Calu3 (cell line): ENCODE results near the gene TSHZ1. TPM values are rescaled to one million over a fixed set of nuclear protein-coding genes. Genes with fewer than 3 reads are reported as not detected.

Experiments
- BruUV-seq: library from RNA; stranded (reverse); fragments of 400-500 nt; replicated peaks from 2 replicates; lab custom pipeline; 2021; lab: Mats Ljungman, UMichigan
- CTCF ChIA-PET: fragments of 300-600 bp; sonication (Branson Sonifier 250); formaldehyde crosslinking; loops from one replicate; lab custom pipeline; 2022; ENCODE audit warnings: antibody characterized with exemption; lab: Charles Lee
- DNase-seq: peaks from one replicate; pipeline ENCODE4 v3.0.0; 2022
- H3K27ac Mint-ChIP-seq: one replicate; pipeline ENCODE4 v1.8.0; 2022; ENCODE audit warnings: mixed read lengths; ENCODE audit not compliant: unreplicated experiment
- H3K27me3 Mint-ChIP-seq: one replicate; pipeline ENCODE4 v1.8.0; 2022; ENCODE audit warnings: mixed read lengths; ENCODE audit not compliant: unreplicated experiment
- H3K36me3 Mint-ChIP-seq: one replicate; pipeline ENCODE4 v1.8.0; 2022; ENCODE audit warnings: mild to moderate bottlenecking, moderate library complexity, mixed read lengths; ENCODE audit not compliant: insufficient read depth, unreplicated experiment
- H3K4me1 Mint-ChIP-seq: one replicate; pipeline ENCODE4 v1.8.0; 2022; ENCODE audit warnings: mild to moderate bottlenecking, low read depth, mixed read lengths; ENCODE audit not compliant: unreplicated experiment
- H3K4me3 Mint-ChIP-seq: one replicate; pipeline ENCODE4 v1.8.0; 2022; ENCODE audit warnings: mild to moderate bottlenecking, low read depth, moderate library complexity, mixed read lengths; ENCODE audit not compliant: unreplicated experiment
- H3K9me3 Mint-ChIP-seq: one replicate; pipeline ENCODE4 v1.8.0; 2022; ENCODE audit warnings: low read depth, mixed read lengths; ENCODE audit not compliant: unreplicated experiment
- intact Hi-C: fragments of 100-400 bp; cut with micrococcal nuclease; formaldehyde crosslinking; loops from one replicate; pipeline ENCODE4 v1.10.0; 2022; ENCODE audit not compliant: unreplicated experiment
- total RNA-seq: library from RNA; stranded (reverse); gene quantifications from 2 replicates; pipeline ENCODE4 v1.2.3, GENCODE V29; 2022
- TF ChIP-seq, protein P1 (sequence below): fragments of 200-600 bp; IDR thresholded peaks from one replicate; pipeline ENCODE4 v1.8.0; 2022; ENCODE audit warnings: antibody characterized with exemption; ENCODE audit not compliant: unreplicated experiment

TSHZ1 gene
- total RNA-seq, 1 experiment from 2014 or later: 10.8 TPM

DNA sequence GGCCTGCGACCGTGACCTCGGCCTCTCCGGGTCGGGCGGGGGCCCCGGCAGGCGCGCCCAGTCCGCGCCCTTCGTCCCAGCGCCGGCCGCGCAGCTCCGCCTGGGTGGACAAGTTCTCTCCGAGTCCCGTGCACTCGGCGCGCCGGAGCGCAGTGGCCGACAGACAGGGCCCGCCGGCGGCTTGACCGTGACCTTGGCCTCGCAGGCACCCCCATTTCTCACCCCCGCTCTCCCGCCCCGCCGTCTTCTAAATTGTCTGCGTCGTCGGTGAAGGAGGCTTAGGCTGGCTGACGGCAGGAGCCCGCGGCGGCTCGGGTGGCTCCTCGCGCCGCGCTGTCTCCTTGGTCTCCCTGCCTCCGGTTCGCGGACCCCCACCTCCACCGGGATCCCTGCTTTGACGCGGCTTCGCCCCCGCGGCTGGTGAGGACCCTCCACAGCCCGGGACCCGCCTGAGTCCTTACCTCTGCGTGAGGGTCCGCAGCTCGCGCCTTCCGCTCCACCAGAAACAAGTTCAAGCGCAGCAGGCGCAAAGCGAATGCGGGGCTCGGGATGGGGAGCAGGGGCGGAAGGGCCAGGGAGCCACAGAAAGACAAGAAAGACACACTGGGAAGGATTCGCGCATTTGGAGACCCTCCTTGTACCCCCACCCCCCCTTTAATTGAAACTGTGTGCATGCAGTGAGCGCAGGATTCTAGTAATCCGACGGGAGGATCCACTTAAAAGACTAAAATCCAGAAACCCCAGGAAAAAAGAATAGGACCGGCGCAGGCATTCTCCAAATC is 5.7 kb upstream of the TSHZ1 start:
- no peak for DNase-seq
- H3K4me1 Mint-ChIP-seq: peaks cover 27% of the 10 kb centered on the region
- peak overlapping the region; percentile 57 for H3K4me3 Mint-ChIP-seq
- TF ChIP-seq, protein P1, sequence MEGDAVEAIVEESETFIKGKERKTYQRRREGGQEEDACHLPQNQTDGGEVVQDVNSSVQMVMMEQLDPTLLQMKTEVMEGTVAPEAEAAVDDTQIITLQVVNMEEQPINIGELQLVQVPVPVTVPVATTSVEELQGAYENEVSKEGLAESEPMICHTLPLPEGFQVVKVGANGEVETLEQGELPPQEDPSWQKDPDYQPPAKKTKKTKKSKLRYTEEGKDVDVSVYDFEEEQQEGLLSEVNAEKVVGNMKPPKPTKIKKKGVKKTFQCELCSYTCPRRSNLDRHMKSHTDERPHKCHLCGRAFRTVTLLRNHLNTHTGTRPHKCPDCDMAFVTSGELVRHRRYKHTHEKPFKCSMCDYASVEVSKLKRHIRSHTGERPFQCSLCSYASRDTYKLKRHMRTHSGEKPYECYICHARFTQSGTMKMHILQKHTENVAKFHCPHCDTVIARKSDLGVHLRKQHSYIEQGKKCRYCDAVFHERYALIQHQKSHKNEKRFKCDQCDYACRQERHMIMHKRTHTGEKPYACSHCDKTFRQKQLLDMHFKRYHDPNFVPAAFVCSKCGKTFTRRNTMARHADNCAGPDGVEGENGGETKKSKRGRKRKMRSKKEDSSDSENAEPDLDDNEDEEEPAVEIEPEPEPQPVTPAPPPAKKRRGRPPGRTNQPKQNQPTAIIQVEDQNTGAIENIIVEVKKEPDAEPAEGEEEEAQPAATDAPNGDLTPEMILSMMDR: no peak
- H3K36me3 Mint-ChIP-seq: peaks cover 30% of the 10 kb centered on the region
- intact Hi-C loops: no loop called here
- no peaks in the 10 kb centered on the region for H3K27me3 Mint-ChIP-seq
- H3K27ac Mint-ChIP-seq: no peak overlapping the region
- H3K9me3 Mint-ChIP-seq: no peaks in the 10 kb centered on the region
- no TSS peak for BruUV-seq
- CTCF ChIA-PET: no interaction called here

DNA sequence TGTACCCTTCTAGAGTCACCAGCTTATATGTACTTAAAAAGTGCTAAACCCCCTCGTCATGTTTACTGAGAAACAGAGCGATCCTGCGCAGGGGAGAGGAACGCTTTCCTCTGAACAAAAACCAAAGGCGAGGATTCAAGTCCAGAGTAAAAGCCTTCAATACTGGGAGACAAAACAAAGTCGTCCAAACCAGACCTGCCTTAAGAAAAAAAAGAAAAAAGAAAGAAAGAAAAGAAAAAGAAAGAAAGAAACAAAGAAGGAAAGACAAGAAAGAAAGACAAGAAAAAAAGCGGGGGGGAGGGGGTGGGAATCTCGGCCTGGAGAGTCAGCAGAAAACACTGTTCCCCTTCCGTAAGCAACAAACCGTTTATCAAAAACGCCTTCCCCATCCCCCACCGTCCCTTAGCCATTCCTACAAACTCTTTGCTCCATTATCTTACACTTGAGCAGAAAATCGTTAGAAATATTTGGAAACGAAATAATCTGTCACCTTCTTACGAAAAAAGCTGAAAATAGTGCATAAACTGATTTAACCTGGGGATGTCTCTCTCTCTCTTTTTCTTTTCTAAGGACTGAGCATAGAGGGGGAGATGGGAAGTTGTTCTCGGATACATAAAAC is 5.0 kb upstream of the TSHZ1 start:
- peaks cover 37% of the 10 kb centered on the region for H3K36me3 Mint-ChIP-seq
- no peak overlapping the region for H3K27ac Mint-ChIP-seq
- no peak for DNase-seq
- H3K27me3 Mint-ChIP-seq: no peaks in the 10 kb centered on the region
- H3K4me3 Mint-ChIP-seq: peak overlapping the region; percentile 98
- CTCF ChIA-PET: no interaction called here
- TF ChIP-seq, protein P1: no peak
- peaks cover 27% of the 10 kb centered on the region for H3K4me1 Mint-ChIP-seq
- BruUV-seq: no TSS peak
- H3K9me3 Mint-ChIP-seq: no peaks in the 10 kb centered on the region
- intact Hi-C loops: no loop called here

DNA sequence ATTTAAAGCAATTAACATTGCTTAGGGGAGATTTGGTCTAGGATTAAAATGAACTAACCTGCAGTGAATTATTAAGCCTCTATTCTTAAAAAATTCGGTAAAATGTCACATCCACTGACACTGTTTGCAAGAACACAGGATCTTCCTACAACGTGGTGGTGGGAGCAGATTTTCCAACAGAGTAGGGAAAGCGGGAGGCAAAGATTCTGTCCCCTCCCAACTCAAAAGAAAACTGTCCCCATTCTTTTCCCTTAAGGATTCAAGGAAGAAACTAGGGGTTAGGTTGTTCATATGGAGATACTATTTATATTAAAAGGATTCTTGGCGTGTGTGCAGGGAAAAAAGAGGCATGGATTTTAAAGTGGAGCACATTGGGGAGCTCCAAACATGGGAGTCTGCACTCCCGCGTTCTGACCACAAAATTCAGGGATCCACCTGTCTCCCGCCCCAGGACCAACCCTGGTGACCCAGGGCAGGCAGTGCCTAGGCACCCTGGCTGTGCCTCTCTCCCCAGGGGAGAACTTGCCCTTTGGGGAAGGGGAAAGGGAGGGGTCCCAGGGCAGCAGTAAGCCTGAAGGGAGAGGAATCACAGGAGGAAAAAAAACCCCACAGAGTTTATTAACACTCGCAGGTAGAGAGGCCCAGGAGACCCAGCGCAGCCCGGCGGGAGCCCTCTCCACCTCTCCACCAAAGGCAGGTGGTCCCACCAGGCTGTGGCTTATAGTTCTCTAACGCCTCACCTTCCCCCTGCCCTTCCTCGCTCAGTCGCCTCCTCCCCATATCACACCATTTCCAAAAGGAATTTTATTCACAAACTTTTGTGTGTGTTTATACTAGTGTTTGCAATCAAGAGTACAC is 3.9 kb upstream of the TSHZ1 start:
- no peak for DNase-seq
- Mint-ChIP-seq H3K27ac (peak overlapping the region; percentile 91), H3K27me3 (no peaks in the 10 kb centered on the region), H3K36me3 (peaks cover 45% of the 10 kb centered on the region), H3K4me1 (peaks cover 27% of the 10 kb centered on the region), H3K9me3 (no peaks in the 10 kb centered on the region), H3K4me3 (peak overlapping the region; percentile 98)
- BruUV-seq: no TSS peak
- CTCF ChIA-PET: no interaction called here
- intact Hi-C loops: no loop called here
- TF ChIP-seq, protein P1: no peak
